Measurements from ENCODE around the gene CLMN. TPM values are rescaled to one million over a fixed set of nuclear protein-coding genes. Genes with fewer than 3 reads are reported as not detected.
A peak's percentile ranks its signal among the peaks of the same experiment; 100 is the strongest.
"Not testable (repeated sequence)": the region's sequence is repeated elsewhere in the genome, so short reads cannot be mapped to it uniquely, and the experiment has no call there.

CLMN gene
- total RNA-seq, 1 experiment from 2014 or later: 24.0 TPM

DNA sequence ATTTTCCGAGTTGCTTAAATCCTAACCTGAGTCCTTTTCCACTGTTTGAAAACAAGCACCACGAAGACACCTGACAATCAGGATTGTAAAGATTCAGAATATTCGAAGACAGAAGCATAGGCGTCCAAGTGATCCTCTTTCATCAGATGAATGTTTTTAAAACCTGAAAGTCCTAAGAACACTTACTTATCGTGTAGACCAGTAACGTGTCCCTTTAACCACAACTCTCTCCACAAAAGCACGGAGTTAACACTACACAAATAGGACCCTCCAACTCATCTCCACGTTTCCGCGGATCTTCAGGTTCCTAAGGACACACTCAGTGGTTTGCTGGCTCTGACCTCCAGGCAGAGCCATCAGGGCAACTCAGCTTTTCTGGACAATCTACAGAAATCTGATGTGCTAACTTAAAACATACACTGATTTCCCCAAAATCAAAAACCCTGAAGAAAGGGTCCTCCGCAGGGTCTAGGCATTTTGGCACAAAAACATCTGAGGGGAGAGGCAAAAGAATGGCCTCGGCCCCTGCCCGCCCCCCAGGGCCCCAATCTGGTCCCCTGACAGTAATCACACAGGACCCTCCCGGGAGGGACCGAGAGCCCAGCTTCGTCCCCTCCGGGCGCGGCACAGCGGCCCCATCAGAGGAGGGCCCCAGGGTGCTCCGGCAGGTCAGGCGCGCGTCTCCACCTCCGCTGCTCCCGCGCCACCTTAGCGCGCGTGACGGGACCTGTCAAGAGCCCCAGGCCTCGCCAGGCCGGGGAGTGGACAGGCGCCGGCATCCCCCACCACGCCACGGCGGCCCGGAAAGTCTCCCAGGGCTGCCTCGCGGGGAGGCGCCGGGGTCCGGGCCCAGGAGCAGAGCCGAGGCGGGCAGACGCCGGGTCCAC lies 163.3 kb downstream of the CLMN start:
- in situ Hi-C loops (cut with HindIII; ENCODE audit: low pct_unique_long_range_greater_than_20kb, low sequenced_read_pairs): no loop called here
- DNase-seq (ENCODE audit: low read depth, low spot score): peak; percentile 16

- in situ Hi-C loops (cut with HindIII; ENCODE audit: low pct_unique_long_range_greater_than_20kb, low sequenced_read_pairs): no loop called here
- no peak for DNase-seq (ENCODE audit: low read depth, low spot score)
These were observed 164.7 kb downstream of the CLMN start for GRCh38 chr14:95155045-95155444.

GRCh38 chr14:95153866-95154265 lies 165.8 kb downstream of the CLMN start:
- DNase-seq (ENCODE audit: low read depth, low spot score): no peak
- in situ Hi-C loops (cut with HindIII; ENCODE audit: low pct_unique_long_range_greater_than_20kb, low sequenced_read_pairs): no loop called here

DNA sequence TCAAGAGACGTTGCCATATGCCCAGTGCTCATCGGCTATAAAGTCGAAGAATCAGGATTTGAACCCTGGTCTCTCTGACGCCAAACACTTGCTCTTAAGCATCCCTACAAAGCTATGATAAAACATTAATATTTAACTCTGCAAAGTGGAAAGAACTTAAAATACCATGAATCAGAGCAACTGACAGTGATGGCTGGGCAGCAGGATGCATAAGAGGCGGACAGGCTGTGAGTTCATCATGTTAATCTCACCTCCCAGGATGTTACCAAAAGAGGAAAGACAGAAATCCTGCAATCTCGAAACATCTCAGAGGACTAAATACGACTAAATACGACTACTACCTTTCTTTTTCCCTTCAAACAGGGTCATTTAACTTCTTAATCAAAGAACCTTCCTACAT lies 168.1 kb downstream of the CLMN start:
- in situ Hi-C loops (cut with HindIII; ENCODE audit: low pct_unique_long_range_greater_than_20kb, low sequenced_read_pairs): no loop called here
- DNase-seq (ENCODE audit: low read depth, low spot score): no peak

DNA sequence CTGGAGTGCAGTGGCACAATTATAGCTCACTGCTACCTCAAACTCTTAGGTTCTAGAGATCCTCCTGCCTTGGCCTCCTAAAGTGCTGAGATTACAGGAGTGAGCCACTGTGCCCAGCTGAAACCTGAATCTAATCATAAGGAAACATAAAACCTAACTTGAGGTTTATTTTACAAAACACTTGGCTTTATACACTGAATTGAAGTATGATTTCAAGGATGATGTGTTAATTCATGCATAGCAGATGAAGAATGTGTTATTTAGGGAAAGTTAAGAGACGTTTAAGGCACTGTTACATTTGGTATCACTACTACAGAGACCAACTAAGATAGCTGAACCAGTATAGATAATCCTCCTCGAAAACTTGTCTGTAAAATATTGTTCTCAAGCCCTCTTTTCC lies 168.8 kb downstream of the CLMN start:
- in situ Hi-C loops (cut with HindIII; ENCODE audit: low pct_unique_long_range_greater_than_20kb, low sequenced_read_pairs): no loop called here

GRCh38 chr14:95149441-95149840 lies 170.3 kb downstream of the CLMN start:
- in situ Hi-C loops (cut with HindIII; ENCODE audit: low pct_unique_long_range_greater_than_20kb, low sequenced_read_pairs): no loop called here
- DNase-seq (ENCODE audit: low read depth, low spot score): no peak

More for the DNA sequence above, 168.8 kb downstream of the CLMN start:
- DNase-seq (ENCODE audit: low read depth, low spot score): no peak

DNA sequence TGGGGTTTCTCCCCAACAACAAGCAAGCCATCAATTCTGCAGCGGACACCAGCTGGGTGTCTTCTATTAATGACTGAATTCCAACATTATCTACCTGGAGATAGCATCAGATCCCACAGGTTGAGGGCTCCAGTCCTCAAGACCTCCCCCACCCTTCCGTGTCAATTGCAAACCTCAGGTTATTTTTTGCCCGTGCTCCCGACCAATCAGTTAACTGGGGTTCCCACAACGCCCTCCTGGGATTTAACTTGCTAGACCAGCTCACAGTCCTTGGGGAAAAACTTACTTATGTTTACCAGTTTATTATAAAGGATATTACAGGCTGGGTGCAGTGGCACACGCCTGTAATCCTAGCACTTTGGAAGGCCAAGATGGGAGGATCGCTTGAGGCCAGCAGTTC lies 172.1 kb downstream of the CLMN start:
- no peak for DNase-seq (ENCODE audit: low read depth, low spot score)
- in situ Hi-C loops (cut with HindIII; ENCODE audit: low pct_unique_long_range_greater_than_20kb, low sequenced_read_pairs): no loop called here

DNA sequence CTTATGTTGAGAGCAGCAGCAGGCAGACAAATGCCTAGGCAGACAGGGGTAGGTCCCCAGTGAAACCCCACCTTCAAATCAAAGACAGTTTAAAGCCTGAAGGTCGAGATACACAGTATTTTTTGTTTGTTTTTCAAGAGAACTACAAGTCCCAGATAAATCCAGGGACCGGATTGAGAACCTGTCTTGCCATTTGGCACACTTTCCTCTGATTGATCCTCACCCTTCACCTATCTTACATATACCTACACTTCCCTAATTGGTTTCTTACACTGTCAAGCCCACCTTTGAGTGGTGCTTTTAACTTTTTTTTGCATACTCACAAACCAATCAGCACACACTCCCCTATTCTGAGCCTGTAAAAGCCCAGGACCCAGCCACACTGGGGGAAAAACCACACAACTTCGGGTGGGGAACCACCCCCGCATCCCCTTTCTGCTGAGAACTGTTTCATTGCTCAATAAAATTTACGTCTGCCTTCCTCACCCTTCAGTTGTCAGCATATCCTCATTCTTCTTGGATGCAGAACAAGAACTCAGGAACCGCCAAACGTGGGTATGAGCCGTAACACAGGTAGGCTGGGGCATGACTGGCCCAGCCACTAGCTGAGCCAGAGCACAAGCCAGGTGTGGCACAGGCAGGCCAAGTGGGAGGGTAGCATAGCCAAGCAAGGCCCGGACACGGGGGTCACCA lies 173.5 kb downstream of the CLMN start:
- in situ Hi-C loops (cut with HindIII; ENCODE audit: low pct_unique_long_range_greater_than_20kb, low sequenced_read_pairs): no loop called here
- DNase-seq (ENCODE audit: low read depth, low spot score): no peak

DNA sequence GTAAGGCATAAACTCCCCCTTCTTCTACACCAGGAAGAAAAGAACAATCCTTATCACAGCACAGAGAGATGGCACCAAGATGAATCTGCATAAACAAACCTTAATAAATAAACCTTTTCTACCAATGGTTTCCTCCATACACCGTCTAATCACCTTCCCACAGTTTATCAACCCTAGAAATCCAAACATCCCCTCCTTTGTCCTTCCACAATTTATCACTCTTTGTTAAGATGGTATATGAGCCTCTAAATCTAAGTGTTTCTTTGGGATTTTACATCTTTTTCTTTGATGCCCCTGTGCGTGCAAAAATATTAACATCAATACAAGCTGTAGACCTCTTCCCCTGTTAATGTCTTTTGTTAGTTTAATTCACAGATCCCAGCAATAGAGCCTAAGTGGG lies 174.9 kb downstream of the CLMN start:
- in situ Hi-C loops (cut with HindIII; ENCODE audit: low pct_unique_long_range_greater_than_20kb, low sequenced_read_pairs): no loop called here
- DNase-seq (ENCODE audit: low read depth, low spot score): no peak

DNA sequence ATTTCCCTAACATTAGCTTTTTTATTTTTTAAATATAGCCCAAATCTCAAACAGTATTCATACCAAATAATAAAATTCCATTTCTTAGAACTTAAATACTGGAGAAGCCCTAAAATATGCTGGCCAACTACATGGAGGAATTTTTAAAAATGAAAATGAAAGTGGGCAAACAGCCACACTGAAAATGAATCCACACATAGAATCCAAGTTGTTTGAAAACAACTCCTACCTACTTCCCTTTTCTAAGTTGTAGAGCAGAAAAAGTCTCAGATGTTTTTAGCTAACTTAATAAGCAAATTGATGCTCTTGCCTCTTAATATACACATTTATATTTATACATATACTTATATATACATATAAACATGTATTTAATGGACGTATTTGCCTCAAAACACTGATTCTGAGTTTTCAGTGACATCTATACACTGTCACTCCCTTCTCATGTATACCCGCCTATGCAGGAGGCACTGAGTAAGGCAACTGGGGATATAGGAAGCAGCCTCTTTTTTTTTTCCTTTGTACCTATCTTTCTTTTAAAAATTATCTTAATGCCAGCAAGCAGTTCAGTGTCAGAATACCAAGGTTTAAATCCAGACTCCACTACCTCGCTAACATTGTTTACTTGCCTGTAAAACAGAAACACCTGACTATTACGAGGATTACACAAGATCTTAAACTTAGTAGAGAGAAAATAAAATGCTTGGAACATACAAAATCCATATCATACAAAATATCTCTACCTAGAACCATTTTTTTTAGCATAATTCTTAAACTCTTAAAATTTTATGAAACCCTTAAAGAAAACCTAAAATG lies 175.7 kb downstream of the CLMN start:
- no peak for DNase-seq (ENCODE audit: low read depth, low spot score)
- in situ Hi-C loops (cut with HindIII; ENCODE audit: low pct_unique_long_range_greater_than_20kb, low sequenced_read_pairs): no loop called here

DNA sequence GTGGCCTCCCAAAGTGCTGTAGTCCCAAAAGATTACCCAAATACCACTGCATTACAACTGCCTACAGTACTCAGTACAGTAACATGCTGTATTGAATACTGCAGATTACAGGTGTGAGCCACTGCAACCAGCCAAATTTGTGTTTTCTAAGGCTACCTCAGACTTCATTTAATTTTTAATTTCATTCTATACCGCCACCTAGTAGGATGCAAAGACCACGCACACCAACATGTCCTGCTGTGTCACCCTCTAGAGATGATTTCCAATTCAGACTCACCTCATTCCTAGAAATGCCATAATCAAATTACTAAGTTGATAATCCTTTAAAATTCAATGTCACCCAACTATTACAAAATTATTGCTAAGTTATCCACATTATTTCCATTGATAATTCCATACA lies 177.5 kb downstream of the CLMN start:
- DNase-seq (ENCODE audit: low read depth, low spot score): no peak
- in situ Hi-C loops (cut with HindIII; ENCODE audit: low pct_unique_long_range_greater_than_20kb, low sequenced_read_pairs): no loop called here

DNA sequence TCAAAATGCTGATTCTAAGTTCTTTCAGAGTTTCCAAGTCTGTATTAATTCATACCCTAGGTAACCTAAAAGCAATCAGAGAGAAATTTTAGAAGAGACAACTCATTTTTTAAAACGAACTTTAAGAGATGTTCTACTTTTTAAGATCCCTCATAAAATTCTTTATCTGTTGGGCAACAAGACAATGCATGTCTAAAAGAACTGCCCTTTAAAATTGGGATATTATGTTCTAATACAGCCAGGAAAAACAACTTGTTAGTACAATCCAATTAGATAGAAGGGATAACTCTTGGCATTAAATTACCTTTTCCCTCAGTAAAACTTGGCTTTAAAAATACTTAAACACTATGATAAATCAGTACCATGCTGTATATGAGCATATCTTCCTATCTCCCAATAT lies 178.0 kb downstream of the CLMN start:
- in situ Hi-C loops (cut with HindIII; ENCODE audit: low pct_unique_long_range_greater_than_20kb, low sequenced_read_pairs): no loop called here
- no peak for DNase-seq (ENCODE audit: low read depth, low spot score)

DNA sequence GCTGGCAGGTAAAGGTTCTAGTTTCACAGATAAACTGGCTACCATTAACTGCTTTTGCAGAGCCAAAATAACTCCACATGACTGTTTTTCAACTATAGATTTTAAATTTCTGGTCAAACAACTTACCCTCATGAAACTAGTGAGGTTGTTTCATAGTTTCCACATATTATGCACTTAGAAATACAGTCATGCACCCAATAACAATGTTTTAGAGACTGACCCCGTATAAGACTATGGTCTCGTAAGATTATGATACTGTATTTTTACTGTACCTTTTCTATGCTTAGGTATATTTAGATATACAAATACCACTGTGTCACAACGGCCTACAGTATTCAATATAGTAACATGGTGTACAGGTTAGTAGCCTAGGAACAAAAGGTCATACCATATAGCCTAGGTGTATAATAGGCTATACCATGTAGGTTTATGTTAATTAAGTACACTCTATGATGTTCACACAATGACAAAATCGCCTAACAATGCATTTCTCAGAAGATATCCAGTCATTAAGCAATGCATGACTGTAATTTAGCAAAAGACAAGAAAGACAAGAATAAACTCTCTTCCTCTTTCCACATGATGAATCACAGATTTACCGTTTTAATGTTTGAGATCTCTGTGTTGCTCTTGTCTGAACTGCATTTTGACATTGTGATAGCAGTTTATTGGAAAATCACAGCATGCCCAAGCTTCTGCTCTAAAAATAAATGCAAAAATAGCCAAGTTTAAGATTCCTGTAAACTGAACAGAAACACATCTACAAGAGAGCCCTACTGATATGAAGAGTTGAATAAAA lies 179.4 kb downstream of the CLMN start:
- no peak for DNase-seq (ENCODE audit: low read depth, low spot score)
- in situ Hi-C loops (cut with HindIII; ENCODE audit: low pct_unique_long_range_greater_than_20kb, low sequenced_read_pairs): no loop called here

GRCh38 chr14:95138876-95139275 lies 180.8 kb downstream of the CLMN start:
- DNase-seq (ENCODE audit: low read depth, low spot score): no peak
- in situ Hi-C loops (cut with HindIII; ENCODE audit: low pct_unique_long_range_greater_than_20kb, low sequenced_read_pairs): no loop called here

DNA sequence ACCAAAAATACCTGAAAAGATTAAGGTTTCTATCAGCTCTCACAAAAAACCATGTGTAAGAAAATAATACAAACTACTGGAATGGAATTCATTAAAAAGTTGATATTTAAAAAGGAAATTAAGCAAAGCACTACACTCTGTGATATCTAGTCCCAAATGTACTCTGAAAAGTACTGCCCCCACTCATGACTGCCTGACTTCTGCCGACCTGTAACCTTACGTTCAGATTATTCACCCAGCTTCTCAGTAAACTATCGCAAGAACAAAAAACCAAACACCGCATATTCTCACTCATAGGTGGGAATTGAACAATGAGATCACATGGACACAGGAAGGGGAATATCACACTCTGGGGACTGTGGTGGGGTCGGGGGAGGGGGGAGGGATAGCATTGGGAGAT lies 181.3 kb downstream of the CLMN start:
- DNase-seq (ENCODE audit: low read depth, low spot score); in situ Hi-C loops (cut with HindIII; ENCODE audit: low pct_unique_long_range_greater_than_20kb, low sequenced_read_pairs): not testable (repeated sequence)

- in situ Hi-C loops (cut with HindIII; ENCODE audit: low pct_unique_long_range_greater_than_20kb, low sequenced_read_pairs): no loop called here
- DNase-seq (ENCODE audit: low read depth, low spot score): no peak
These were observed 181.9 kb downstream of the CLMN start for GRCh38 chr14:95137804-95138167.

GRCh38 chr14:95137164-95137803 lies 182.4 kb downstream of the CLMN start:
- in situ Hi-C loops (cut with HindIII; ENCODE audit: low pct_unique_long_range_greater_than_20kb, low sequenced_read_pairs): no loop called here
- DNase-seq (ENCODE audit: low read depth, low spot score): no peak
